HL-60 (cell line): ENCODE results near the gene SPEF1.

Experiments
- DNase-seq, 2 experiments: peaks; one replicate each; pipeline ENCODE4 v3.0.0-alpha.2; 2010 to 2020; ENCODE audit warnings: low read depth in 1 of 2, low spot score in 1 of 2
- H3K27ac ChIP-seq: fragments of 250-450 bp; sonication (Bioruptor Pico); replicated peaks from 2 replicates; pipeline ENCODE4 v1.5.1; 2020; ENCODE audit warnings: mild to moderate bottlenecking, moderate library complexity
- H3K27me3 ChIP-seq: fragments of 250-450 bp; sonication (Bioruptor Pico); 2 replicates; pipeline ENCODE4 v1.5.1; 2021; ENCODE audit warnings: mild to moderate bottlenecking, moderate library complexity; ENCODE audit not compliant: insufficient read depth, poor library complexity, severe bottlenecking
- H3K4me3 ChIP-seq: replicated peaks from 2 replicates; pipeline ENCODE4 v1.5.1; 2011; ENCODE audit warnings: mild to moderate bottlenecking, control low read depth, low read length; ENCODE audit not compliant: insufficient read depth
- GABPA ChIP-seq: IDR thresholded peaks from 2 replicates; pipeline ENCODE4 v1.6.1; 2012; ENCODE audit warnings: low read depth
- POLR2AphosphoS5 ChIP-seq: IDR thresholded peaks from 2 replicates; pipeline ENCODE4 v1.6.1; 2012; ENCODE audit warnings: low read depth
- SPI1 ChIP-seq: IDR thresholded peaks from 2 replicates; pipeline ENCODE4 v1.6.1; 2012; ENCODE audit warnings: low read depth, mild to moderate bottlenecking, borderline replicate concordance
- TF ChIP-seq, protein P1 (sequence below): IDR thresholded peaks from one replicate; pipeline ENCODE4 v1.5.1; 2011; ENCODE audit warnings: low read length, control low read depth, inconsistent platforms; ENCODE audit not compliant: insufficient read depth
- TF ChIP-seq, protein P2 (sequence below): IDR thresholded peaks from 2 replicates; pipeline ENCODE4 v1.6.1; 2012; ENCODE audit warnings: low read depth; ENCODE audit not compliant: insufficient replicate concordance

The SPEF1 gene

DNA sequence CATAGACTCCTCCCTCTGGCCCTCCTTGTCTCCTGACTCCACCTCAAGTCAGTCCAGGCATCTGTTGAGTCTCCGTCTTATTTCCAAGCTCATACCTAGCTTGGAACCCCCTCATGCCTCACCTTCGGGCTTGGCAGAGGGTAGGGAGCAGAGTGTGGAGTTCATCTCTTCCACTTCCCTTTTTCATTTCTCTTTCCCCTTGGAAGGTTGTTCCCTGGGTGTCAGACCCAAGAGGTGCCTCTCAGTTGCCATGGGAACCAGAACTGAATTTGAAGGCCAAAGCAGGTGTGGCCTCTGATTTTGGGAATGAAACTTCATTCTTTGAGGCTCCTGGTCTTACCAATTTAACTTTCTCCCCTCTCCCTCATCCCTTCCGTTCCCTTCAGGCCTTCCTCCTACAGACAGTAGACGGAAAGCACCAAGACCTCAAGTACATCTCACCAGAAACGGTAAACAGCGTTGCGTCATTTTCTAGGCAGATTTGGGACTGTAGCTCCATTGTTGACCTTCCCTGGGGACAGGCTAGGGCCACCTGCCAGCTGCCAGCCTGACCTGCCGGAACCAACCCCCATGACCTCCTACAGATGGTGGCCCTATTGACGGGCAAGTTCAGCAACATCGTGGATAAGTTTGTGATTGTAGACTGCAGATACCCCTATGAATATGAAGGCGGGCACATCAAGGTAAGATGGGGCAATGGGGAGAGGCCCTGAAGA lies 21.4 kb upstream of the SPEF1 start:
- Histone ChIP-seq H3K27ac (no peak overlapping the region), H3K27me3 (no peaks in the 10 kb centered on the region), H3K4me3 (no peak overlapping the region)
- DNase-seq = no peak
- TF ChIP-seq SPI1 (peak; percentile 71; the same call in 1 of the 2 replicates), POLR2AphosphoS5 (no peak), GABPA (no peak)
- TF ChIP-seq, protein P1, sequence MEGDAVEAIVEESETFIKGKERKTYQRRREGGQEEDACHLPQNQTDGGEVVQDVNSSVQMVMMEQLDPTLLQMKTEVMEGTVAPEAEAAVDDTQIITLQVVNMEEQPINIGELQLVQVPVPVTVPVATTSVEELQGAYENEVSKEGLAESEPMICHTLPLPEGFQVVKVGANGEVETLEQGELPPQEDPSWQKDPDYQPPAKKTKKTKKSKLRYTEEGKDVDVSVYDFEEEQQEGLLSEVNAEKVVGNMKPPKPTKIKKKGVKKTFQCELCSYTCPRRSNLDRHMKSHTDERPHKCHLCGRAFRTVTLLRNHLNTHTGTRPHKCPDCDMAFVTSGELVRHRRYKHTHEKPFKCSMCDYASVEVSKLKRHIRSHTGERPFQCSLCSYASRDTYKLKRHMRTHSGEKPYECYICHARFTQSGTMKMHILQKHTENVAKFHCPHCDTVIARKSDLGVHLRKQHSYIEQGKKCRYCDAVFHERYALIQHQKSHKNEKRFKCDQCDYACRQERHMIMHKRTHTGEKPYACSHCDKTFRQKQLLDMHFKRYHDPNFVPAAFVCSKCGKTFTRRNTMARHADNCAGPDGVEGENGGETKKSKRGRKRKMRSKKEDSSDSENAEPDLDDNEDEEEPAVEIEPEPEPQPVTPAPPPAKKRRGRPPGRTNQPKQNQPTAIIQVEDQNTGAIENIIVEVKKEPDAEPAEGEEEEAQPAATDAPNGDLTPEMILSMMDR = no peak
- TF ChIP-seq, protein P2, sequence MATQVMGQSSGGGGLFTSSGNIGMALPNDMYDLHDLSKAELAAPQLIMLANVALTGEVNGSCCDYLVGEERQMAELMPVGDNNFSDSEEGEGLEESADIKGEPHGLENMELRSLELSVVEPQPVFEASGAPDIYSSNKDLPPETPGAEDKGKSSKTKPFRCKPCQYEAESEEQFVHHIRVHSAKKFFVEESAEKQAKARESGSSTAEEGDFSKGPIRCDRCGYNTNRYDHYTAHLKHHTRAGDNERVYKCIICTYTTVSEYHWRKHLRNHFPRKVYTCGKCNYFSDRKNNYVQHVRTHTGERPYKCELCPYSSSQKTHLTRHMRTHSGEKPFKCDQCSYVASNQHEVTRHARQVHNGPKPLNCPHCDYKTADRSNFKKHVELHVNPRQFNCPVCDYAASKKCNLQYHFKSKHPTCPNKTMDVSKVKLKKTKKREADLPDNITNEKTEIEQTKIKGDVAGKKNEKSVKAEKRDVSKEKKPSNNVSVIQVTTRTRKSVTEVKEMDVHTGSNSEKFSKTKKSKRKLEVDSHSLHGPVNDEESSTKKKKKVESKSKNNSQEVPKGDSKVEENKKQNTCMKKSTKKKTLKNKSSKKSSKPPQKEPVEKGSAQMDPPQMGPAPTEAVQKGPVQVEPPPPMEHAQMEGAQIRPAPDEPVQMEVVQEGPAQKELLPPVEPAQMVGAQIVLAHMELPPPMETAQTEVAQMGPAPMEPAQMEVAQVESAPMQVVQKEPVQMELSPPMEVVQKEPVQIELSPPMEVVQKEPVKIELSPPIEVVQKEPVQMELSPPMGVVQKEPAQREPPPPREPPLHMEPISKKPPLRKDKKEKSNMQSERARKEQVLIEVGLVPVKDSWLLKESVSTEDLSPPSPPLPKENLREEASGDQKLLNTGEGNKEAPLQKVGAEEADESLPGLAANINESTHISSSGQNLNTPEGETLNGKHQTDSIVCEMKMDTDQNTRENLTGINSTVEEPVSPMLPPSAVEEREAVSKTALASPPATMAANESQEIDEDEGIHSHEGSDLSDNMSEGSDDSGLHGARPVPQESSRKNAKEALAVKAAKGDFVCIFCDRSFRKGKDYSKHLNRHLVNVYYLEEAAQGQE = no peak

GRCh38 chr20:3801846-3802245 lies 20.6 kb upstream of the SPEF1 start:
- TF ChIP-seq GABPA (no peak), SPI1 (no peak), POLR2AphosphoS5 (no peak)
- TF ChIP-seq, protein P1 = no peak
- TF ChIP-seq, protein P2 = no peak
- Histone ChIP-seq H3K4me3 (no peak overlapping the region), H3K27ac (no peak overlapping the region), H3K27me3 (no peaks in the 10 kb centered on the region)
- no peak for DNase-seq

- Histone ChIP-seq H3K27me3 (no peaks in the 10 kb centered on the region), H3K27ac (no peak overlapping the region), H3K4me3 (no peak overlapping the region)
- DNase-seq = no peak
- TF ChIP-seq, protein P2 = no peak
- TF ChIP-seq SPI1 = no peak
- no peak for TF ChIP-seq POLR2AphosphoS5
- TF ChIP-seq, protein P1 = no peak
- TF ChIP-seq GABPA = no peak
Observed at GRCh38 chr20:3801299-3801698, 20.1 kb upstream of the SPEF1 start.
